Measurements from ENCODE around the gene NACC2. TPM values are rescaled to one million over a fixed set of nuclear protein-coding genes. Genes with fewer than 3 reads are reported as not detected.

NACC2 gene
- total RNA-seq, 1 experiment from 2014 or later = 22.0 TPM

- Mint-ChIP-seq H3K36me3 (ENCODE audit: insufficient read depth, unreplicated experiment) (no peaks in the 10 kb centered on the region), H3K4me3 (ENCODE audit: unreplicated experiment) (no peak overlapping the region), H3K9me3 (ENCODE audit: unreplicated experiment) (no peaks in the 10 kb centered on the region), H3K27ac (ENCODE audit: unreplicated experiment) (no peak overlapping the region), H3K27me3 (ENCODE audit: insufficient read depth, unreplicated experiment) (peaks cover 7% of the 10 kb centered on the region), H3K4me1 (ENCODE audit: low read depth, unreplicated experiment) (peaks cover 5% of the 10 kb centered on the region)
- H3K27me3 ChIP-seq (replicated peaks; ENCODE audit: control insufficient read depth, insufficient read depth, low read length) = no peaks in the 10 kb centered on the region
- no peaks in the 10 kb centered on the region for H3K36me3 ChIP-seq (ENCODE audit: control insufficient read depth, insufficient read depth, low read length)
- no TSS peak for BruUV-seq (replicated peaks)
- no peak overlapping the region for H3K4me3 ChIP-seq (ENCODE audit: low read depth, low read length)
- no peaks in the 10 kb centered on the region for H3K9me3 ChIP-seq
- ChIA-PET POLR2A (no interaction called here), CTCF (no interaction called here)
- H3K4me1 ChIP-seq = 0 out of 2 replicates have a peak, but pooled peaks cover 4% of the 10 kb centered on the region
- intact Hi-C loops (cut with micrococcal nuclease; ENCODE audit: unreplicated experiment) = no loop called here
- no peak for DNase-seq
- no peak for TF ChIP-seq CTCF (IDR thresholded peaks at IDR 0.05; ENCODE audit: insufficient read depth in 1 of 2, low read depth in 1 of 2, low read length in 1 of 2, severe bottlenecking in 1 of 2, unreplicated experiment in 1 of 2)
These were observed 123.8 kb downstream of the NACC2 start for GRCh38 chr9:135971111-135971766.

- Mint-ChIP-seq H3K9me3 (ENCODE audit: unreplicated experiment) (no peaks in the 10 kb centered on the region), H3K4me3 (ENCODE audit: unreplicated experiment) (no peak overlapping the region), H3K36me3 (ENCODE audit: insufficient read depth, unreplicated experiment) (no peaks in the 10 kb centered on the region), H3K27ac (ENCODE audit: unreplicated experiment) (no peak overlapping the region), H3K27me3 (ENCODE audit: insufficient read depth, unreplicated experiment) (peaks cover 7% of the 10 kb centered on the region), H3K4me1 (ENCODE audit: low read depth, unreplicated experiment) (peaks cover 5% of the 10 kb centered on the region)
- no peaks in the 10 kb centered on the region for H3K27me3 ChIP-seq (replicated peaks; ENCODE audit: control insufficient read depth, insufficient read depth, low read length)
- H3K36me3 ChIP-seq (ENCODE audit: control insufficient read depth, insufficient read depth, low read length) = no peaks in the 10 kb centered on the region
- 0 out of 2 replicates have a peak, but pooled peaks cover 4% of the 10 kb centered on the region for H3K4me1 ChIP-seq
- DNase-seq = no peak
- TF ChIP-seq CTCF (IDR thresholded peaks at IDR 0.05; ENCODE audit: insufficient read depth in 1 of 2, low read depth in 1 of 2, low read length in 1 of 2, severe bottlenecking in 1 of 2, unreplicated experiment in 1 of 2) = no peak
- no peaks in the 10 kb centered on the region for H3K9me3 ChIP-seq
- intact Hi-C loops (cut with micrococcal nuclease; ENCODE audit: unreplicated experiment) = no loop called here
- no peak overlapping the region for H3K4me3 ChIP-seq (ENCODE audit: low read depth, low read length)
- ChIA-PET POLR2A (no interaction called here), CTCF (no interaction called here)
- no TSS peak for BruUV-seq (replicated peaks)
These were observed 124.8 kb downstream of the NACC2 start for GRCh38 chr9:135970128-135970815.

GRCh38 chr9:135969064-135969683, 125.9 kb downstream of the NACC2 start:
- DNase-seq = no peak
- Histone ChIP-seq H3K4me1 (0 out of 2 replicates have a peak, but pooled peaks cover 4% of the 10 kb centered on the region), H3K27me3 (replicated peaks; ENCODE audit: control insufficient read depth, insufficient read depth, low read length) (no peaks in the 10 kb centered on the region), H3K9me3 (no peaks in the 10 kb centered on the region), H3K4me3 (ENCODE audit: low read depth, low read length) (no peak overlapping the region), H3K36me3 (ENCODE audit: control insufficient read depth, insufficient read depth, low read length) (no peaks in the 10 kb centered on the region)
- peaks cover 5% of the 10 kb centered on the region for H3K4me1 Mint-ChIP-seq (ENCODE audit: low read depth, unreplicated experiment)
- H3K4me3 Mint-ChIP-seq (ENCODE audit: unreplicated experiment) = no peak overlapping the region
- POLR2A ChIA-PET = no interaction called here
- no peak overlapping the region for H3K27ac Mint-ChIP-seq (ENCODE audit: unreplicated experiment)
- H3K9me3 Mint-ChIP-seq (ENCODE audit: unreplicated experiment) = no peaks in the 10 kb centered on the region
- H3K27me3 Mint-ChIP-seq (ENCODE audit: insufficient read depth, unreplicated experiment) = peaks cover 7% of the 10 kb centered on the region
- no peaks in the 10 kb centered on the region for H3K36me3 Mint-ChIP-seq (ENCODE audit: insufficient read depth, unreplicated experiment)
- no peak for TF ChIP-seq CTCF (IDR thresholded peaks at IDR 0.05; ENCODE audit: insufficient read depth in 1 of 2, low read depth in 1 of 2, low read length in 1 of 2, severe bottlenecking in 1 of 2, unreplicated experiment in 1 of 2)
- CTCF ChIA-PET = no interaction called here
- intact Hi-C loops (cut with micrococcal nuclease; ENCODE audit: unreplicated experiment) = no loop called here
- BruUV-seq (replicated peaks) = no TSS peak

Measured in Caco-2 (cell line).